HT-29 (cell line): ENCODE results near the gene RGS12. TPM values are rescaled to one million over a fixed set of nuclear protein-coding genes. Genes with fewer than 3 reads are reported as not detected.

ENCODE experiments used
- DNase-seq: peaks from one replicate; pipeline ENCODE4 v3.0.0-alpha.2; 2015; ENCODE audit warnings: low spot score
- total RNA-seq: library from RNA; depleted of rRNA; stranded (reverse); fragments of >200 nt; shearing (Covaris generic); gene quantifications from 2 replicates; pipeline ENCODE4 v1.2.3, GENCODE V29; 2014

Gene RGS12
- total RNA-seq, 1 experiment from 2014 or later: 7.1 TPM

- DNase-seq: no peak
Observed at GRCh38 chr4:3254302-3255131, 38.3 kb upstream of the RGS12 start.

- DNase-seq: no peak
Observed at GRCh38 chr4:3255611-3256186, 37.1 kb upstream of the RGS12 start.

- DNase-seq: no peak
Observed at GRCh38 chr4:3256230-3257102, 36.4 kb upstream of the RGS12 start.

GRCh38 chr4:3257103-3257555 lies 35.7 kb upstream of the RGS12 start:
- DNase-seq: no peak

GRCh38 chr4:3257556-3258482 lies 35.0 kb upstream of the RGS12 start:
- no peak for DNase-seq

- no peak for DNase-seq
Observed at GRCh38 chr4:3261411-3262207, 31.2 kb upstream of the RGS12 start.

GRCh38 chr4:3262208-3263052 lies 30.4 kb upstream of the RGS12 start:
- no peak for DNase-seq

GRCh38 chr4:3263053-3263875 lies 29.6 kb upstream of the RGS12 start:
- no peak for DNase-seq

- DNase-seq: no peak
Observed at GRCh38 chr4:3263876-3264193, 29.0 kb upstream of the RGS12 start.

GRCh38 chr4:3266076-3266475 lies 26.7 kb upstream of the RGS12 start:
- no peak for DNase-seq

GRCh38 chr4:3267576-3268394 lies 25.0 kb upstream of the RGS12 start:
- DNase-seq: no peak

GRCh38 chr4:3268395-3269104 lies 24.3 kb upstream of the RGS12 start:
- no peak for DNase-seq

GRCh38 chr4:3269105-3269927 lies 23.5 kb upstream of the RGS12 start:
- DNase-seq: no peak

- no peak for DNase-seq
Observed at GRCh38 chr4:3269991-3270611, 22.7 kb upstream of the RGS12 start.

GRCh38 chr4:3271131-3271530 lies 21.7 kb upstream of the RGS12 start:
- no peak for DNase-seq

- DNase-seq: no peak
Observed at GRCh38 chr4:3276986-3277385, 15.8 kb upstream of the RGS12 start.
